Stimulated activated CD8-positive, alpha-beta memory T cell treated with anti-CD3 and anti-CD28 coated beads, Interleukin-7, amount 100 ng/mL, for 1 hour (primary cell): ENCODE results near the gene CA5B.
"Not testable (repeated sequence)": the region's sequence is repeated elsewhere in the genome, so short reads cannot be mapped to it uniquely, and the experiment has no call there.

Experiments
- DNase-seq, 2 donors: peaks; one replicate each; pipeline ENCODE4 v3.0.0-alpha.2; 2020; ENCODE audit warnings: low read depth in 2 of 2

The CA5B gene

GRCh38 chrX:15812192-15812938 is 74.3 kb downstream of the CA5B start:
- DNase-seq = no peak

DNA sequence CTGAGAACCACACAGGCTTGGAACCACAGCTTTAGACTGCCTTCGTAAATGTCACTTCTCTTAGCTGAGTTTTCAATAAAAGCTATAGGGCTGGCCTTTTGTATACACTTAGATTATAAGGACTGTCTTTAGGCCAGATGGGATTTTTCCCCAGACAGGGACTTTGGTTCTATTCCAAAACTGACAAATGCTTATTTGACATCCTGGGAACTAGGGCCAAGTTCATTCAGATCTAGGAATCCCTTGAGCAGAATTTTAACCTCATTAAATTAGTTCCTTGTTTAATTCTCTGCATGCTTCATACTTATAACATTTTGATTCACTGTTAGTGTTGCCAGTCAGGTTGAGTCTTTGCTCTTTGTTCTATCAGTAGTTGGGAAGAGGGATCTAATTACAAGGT is 75.3 kb downstream of the CA5B start:
- DNase-seq = no peak

DNA sequence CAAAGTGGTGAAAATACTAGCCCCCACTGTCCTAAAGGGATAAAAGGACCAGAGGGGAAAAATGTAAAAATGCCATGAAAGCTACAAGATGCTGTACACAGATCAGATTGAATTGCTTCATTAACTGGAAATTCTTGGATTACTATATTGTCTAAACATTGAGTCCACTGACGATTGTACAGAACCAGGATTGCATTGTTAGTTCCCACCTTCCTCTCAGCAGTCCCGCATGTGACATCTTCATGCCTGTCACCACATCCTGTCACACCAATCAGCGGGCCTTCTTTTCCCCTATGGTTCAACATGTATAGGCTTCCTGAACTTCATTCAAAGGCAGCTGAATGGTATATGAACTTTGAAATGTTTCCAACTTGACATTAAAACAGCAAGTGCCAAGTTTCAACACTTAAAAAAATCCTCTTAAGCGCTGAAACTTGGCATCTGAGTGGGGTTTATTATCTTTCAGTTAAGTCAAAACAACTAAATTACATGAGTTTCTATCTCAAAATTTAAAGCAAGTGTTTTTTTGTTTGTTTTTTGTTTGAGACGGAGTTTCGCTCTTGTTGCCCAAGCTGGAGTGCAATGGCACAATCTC is 76.8 kb downstream of the CA5B start:
- DNase-seq = no peak

GRCh38 chrX:15815779-15816437 is 77.8 kb downstream of the CA5B start:
- peak in 1 of 2 donors; percentile 1 for DNase-seq

DNA sequence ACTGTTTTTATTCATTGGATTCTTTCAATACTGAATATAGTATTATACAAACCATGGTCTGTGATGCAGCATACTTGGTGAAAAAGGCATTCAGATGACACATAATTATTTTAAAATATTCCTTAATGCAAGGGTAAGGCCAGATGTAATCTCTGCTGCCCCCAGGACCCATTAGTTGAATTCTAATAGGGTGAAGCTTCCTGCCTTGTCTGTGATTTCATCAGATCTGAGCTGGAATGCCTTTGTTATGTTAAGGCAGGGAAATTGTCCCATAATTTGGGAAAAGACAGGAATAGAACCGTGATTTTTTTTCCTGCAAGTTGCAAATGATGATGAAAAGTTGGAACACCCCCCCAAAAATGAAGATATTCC is 78.4 kb downstream of the CA5B start:
- no peak for DNase-seq

DNA sequence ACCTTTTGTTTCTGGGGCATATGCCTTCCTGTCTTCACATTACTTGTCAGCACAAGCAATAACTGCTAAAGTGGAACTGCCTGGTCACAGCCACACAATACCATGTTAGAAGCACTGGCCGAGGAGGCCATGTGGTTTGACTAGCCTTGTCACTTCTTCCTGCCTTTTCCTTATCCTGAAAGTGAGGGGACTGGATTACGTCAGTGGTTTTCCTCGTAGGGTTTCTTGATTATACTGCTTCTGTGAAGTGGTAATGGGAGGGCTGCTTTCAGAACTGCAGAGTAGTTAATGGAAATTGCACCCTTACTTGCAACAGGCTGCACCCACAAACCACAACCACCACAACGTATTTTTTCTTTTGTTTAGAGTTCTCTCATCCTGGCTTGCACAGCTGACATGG is 78.8 kb downstream of the CA5B start:
- peak in 1 of 2 donors; percentile 4 for DNase-seq

- no peak for DNase-seq
Observed at GRCh38 chrX:15820106-15821073, 82.3 kb downstream of the CA5B start.

DNA sequence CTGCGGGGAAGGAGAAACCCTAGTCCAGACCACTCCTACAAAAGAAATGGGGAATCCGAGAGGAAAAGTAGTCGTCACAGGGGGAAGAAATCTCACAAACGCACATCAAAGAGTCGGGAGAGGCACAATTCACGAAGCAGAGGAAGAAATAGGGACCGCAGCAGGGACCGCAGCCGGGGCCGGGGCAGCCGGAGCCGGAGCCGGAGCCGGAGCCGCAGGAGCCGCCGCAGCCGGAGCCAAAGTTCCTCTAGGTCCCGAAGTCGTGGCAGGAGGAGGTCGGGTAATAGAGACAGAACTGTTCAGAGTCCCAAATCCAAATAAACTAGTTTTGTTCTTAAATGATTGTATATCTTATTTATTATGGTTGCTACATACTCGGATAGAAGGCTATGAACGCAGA is 84.9 kb downstream of the CA5B start:
- no peak for DNase-seq

- DNase-seq = no peak
Observed at GRCh38 chrX:15825936-15826335, 87.9 kb downstream of the CA5B start.

GRCh38 chrX:15829217-15829616 is 91.1 kb downstream of the CA5B start:
- DNase-seq = no peak

- DNase-seq = not testable (repeated sequence)
Observed at GRCh38 chrX:15831347-15831746, 93.3 kb downstream of the CA5B start.

GRCh38 chrX:15834053-15834452 is 96.0 kb downstream of the CA5B start:
- no peak for DNase-seq

- no peak for DNase-seq
Observed at GRCh38 chrX:15834827-15835595, 96.9 kb downstream of the CA5B start.
